Heart left ventricle (tissue), 16 donors: ENCODE measurements around the gene FAAH2. TPM values are rescaled to one million over a fixed set of nuclear protein-coding genes. Genes with fewer than 3 reads are reported as not detected.

ENCODE experiments used
- ATAC-seq, 4 donors: fragments of 200-7000 bp; cut with Tn5 transposase; one replicate each; pipeline ENCODE4 v1.9.1; 2020 to 2022; ENCODE audit warnings: moderate library complexity in 4 of 4, mild to moderate bottlenecking in 3 of 4, moderate number of reproducible peaks in 1 of 4
- DNase-seq, 5 donors: peaks; one replicate each; pipeline ENCODE4 v3.0.0-alpha.2; 2020
- H3K27ac ChIP-seq, 12 donors: fragments of 200-600 bp; sonication (generic) in 4 of 12; one replicate each; pipeline versions ENCODE4 v1.5.0 to v1.8.0; 2016 to 2022; ENCODE audit warnings: mild to moderate bottlenecking in 2 of 12
- H3K27me3 ChIP-seq, 9 donors: fragments of 200-600 bp; sonication (generic) in 2 of 9; one replicate each; pipeline versions ENCODE4 v1.5.1 to v1.8.0; 2016 to 2022; ENCODE audit warnings: mild to moderate bottlenecking in 3 of 9
- H3K36me3 ChIP-seq, 9 donors: fragments of 200-600 bp; sonication (generic) in 2 of 9; one replicate each; pipeline versions ENCODE4 v1.5.0 to v1.8.0; 2018 to 2022; ENCODE audit warnings: mild to moderate bottlenecking in 2 of 9
- H3K4me1 ChIP-seq, 12 donors: fragments of 200-600 bp; sonication (generic) in 4 of 12; one replicate each; pipeline versions ENCODE4 v1.5.0 to v1.8.0; 2016 to 2022; ENCODE audit warnings: mild to moderate bottlenecking in 3 of 12
- H3K4me3 ChIP-seq, 12 donors: fragments of 200-600 bp; sonication (generic) in 4 of 12; one replicate each; pipeline versions ENCODE4 v1.5.0 to v1.8.0; 2017 to 2022; ENCODE audit warnings: mild to moderate bottlenecking in 9 of 12, moderate library complexity in 4 of 12
- H3K9me3 ChIP-seq, 12 donors: fragments of 200-600 bp; sonication (generic) in 4 of 12; one replicate each; pipeline versions ENCODE4 v1.5.0 to v1.8.0; 2016 to 2022; ENCODE audit warnings: mild to moderate bottlenecking in 1 of 12
- POLR2A ChIP-seq, 2 donors: fragments of 450-650 bp; IDR thresholded peaks; one replicate each; pipeline ENCODE4 v1.6.1; 2017; ENCODE audit warnings: antibody characterized with exemption in 2 of 2, mild to moderate bottlenecking in 2 of 2, moderate library complexity in 2 of 2
- WGBS, 4 donors: extraction: QIAGEN DNeasy Blood & Tissue Kit in 2 of 4; methylation state at CpG; one replicate each; pipeline versions ENCODE4 v1.1.5 to v1.1.7; 2013 to 2018; 5-methylcytosine and 5-hydroxymethylcytosine counted together
- intact Hi-C, 10 donors: fragments of 100-400 bp; cut with DNase I; formaldehyde crosslinking; loops; one replicate each; pipeline versions ENCODE4 v1.11.1 to v1.14.2; 2022
- polyA plus RNA-seq, 2 donors: library from polyadenylated mRNA; stranded (reverse); fragments of 200-250 nt; gene quantifications; one replicate each; pipeline ENCODE4 v1.2.3, GENCODE V29; 2013
- total RNA-seq, 9 donors: library from RNA; depleted of rRNA in 2 of 9; stranded (reverse); fragments of >200 nt in 2 of 9; fragmentation: NEBNext Ultra II Directional in 3 of 9; extraction: Animal tissue kit (Norgen Biotek cat#: 25700) in 3 of 9; gene quantifications; one replicate each; pipeline versions ENCODE4 v1.1.0 to v1.2.4, GENCODE V29; 2016 to 2023
- TF ChIP-seq, protein P1 (sequence below), 12 donors: fragments of 200-600 bp; sonication (generic) in 4 of 12; IDR thresholded peaks; one replicate each; pipeline versions ENCODE4 v1.5.0 to v1.8.0; 2018 to 2022; ENCODE audit warnings: antibody characterized with exemption in 12 of 12, mild to moderate bottlenecking in 5 of 12
- donor health status: ischemic (EF 13 %, LVEDD 7.1; RV severe dilation, severe dysfunction).
- donor health status: healthy with polysubstance abuse.
- donor health status: DM: no; HTN: yes; CAD: no.
- donor health status: DM: no; HTN: no; CAD: no.
- donor health status: ischemic (EF 25% LVEDD 6.9; RV normal size, moderate dysfunction).
- donor health status: ischemic (EF 25% LVEDD 5.7; RV mildly dilated, moderate dysfunction).
- donor health status: healthy.
- donor health status: DM: yes; HTN: yes; CAD: no.
- donor health status: ischemic (EF 35%, LVEDD 5.7; RV mildly dilated, moderate dysfunction).
- donor health status: nonischemic (EF 11% LVEDD 7.7; RV severe dilation, severe dysfunction).
- donor health status: DM: yes; HTN: yes; CAD: no.
- donor health status: PGD.
- donor health status: ischemic (EF 29% LVEDD 5.4; RV normal size, mild dysfunction).
- donor health status: nonischemic (EF 23%, LVEDD 6.1; RV moderate dilation, normal function).

FAAH2 gene
- total and polyA plus RNA-seq, 11 donors: 0.10 to 1.6 (median 0.37) TPM; not detected in 4

GRCh38 chrX:57406149-57406548 lies 119.6 kb downstream of the FAAH2 start:
- Histone ChIP-seq H3K4me1 (no peaks in the 10 kb centered on the region), H3K9me3 (peaks cover 0 to 46% (median 14%) of the 10 kb centered on the region in 12 donors), H3K36me3 (no peaks in the 10 kb centered on the region), H3K27ac (no peak overlapping the region), H3K27me3 (no peaks in the 10 kb centered on the region), H3K4me3 (no peak overlapping the region)
- WGBS, 4 donors: 28 to 52% (median 40%) methylated on average over 5 of the region's 5 CpGs
- ATAC-seq: peak in 1 of 4 donors; percentile 38
- intact Hi-C loops: no loop called here
- DNase-seq: no peak
- TF ChIP-seq, protein P1, sequence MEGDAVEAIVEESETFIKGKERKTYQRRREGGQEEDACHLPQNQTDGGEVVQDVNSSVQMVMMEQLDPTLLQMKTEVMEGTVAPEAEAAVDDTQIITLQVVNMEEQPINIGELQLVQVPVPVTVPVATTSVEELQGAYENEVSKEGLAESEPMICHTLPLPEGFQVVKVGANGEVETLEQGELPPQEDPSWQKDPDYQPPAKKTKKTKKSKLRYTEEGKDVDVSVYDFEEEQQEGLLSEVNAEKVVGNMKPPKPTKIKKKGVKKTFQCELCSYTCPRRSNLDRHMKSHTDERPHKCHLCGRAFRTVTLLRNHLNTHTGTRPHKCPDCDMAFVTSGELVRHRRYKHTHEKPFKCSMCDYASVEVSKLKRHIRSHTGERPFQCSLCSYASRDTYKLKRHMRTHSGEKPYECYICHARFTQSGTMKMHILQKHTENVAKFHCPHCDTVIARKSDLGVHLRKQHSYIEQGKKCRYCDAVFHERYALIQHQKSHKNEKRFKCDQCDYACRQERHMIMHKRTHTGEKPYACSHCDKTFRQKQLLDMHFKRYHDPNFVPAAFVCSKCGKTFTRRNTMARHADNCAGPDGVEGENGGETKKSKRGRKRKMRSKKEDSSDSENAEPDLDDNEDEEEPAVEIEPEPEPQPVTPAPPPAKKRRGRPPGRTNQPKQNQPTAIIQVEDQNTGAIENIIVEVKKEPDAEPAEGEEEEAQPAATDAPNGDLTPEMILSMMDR (IDR thresholded peaks at IDR 0.05): no peak
- no peak for TF ChIP-seq POLR2A (IDR thresholded peaks at IDR 0.05)

GRCh38 chrX:57417827-57418226 lies 131.3 kb downstream of the FAAH2 start:
- H3K4me1 ChIP-seq: no peaks in the 10 kb centered on the region
- DNase-seq: no peak
- H3K27ac ChIP-seq: no peak overlapping the region
- peaks cover 0 to 13% (median 0%) of the 10 kb centered on the region in 12 donors for H3K9me3 ChIP-seq
- 44 to 77% (median 54%) methylated on average over 4 of the region's 4 CpGs for WGBS, 4 donors
- TF ChIP-seq, protein P1 (IDR thresholded peaks at IDR 0.05): no peak
- no peak for TF ChIP-seq POLR2A (IDR thresholded peaks at IDR 0.05)
- H3K36me3 ChIP-seq: no peaks in the 10 kb centered on the region
- H3K4me3 ChIP-seq: no peak overlapping the region
- no peaks in the 10 kb centered on the region for H3K27me3 ChIP-seq
- ATAC-seq: no peak
- intact Hi-C loops: no loop called here

DNA sequence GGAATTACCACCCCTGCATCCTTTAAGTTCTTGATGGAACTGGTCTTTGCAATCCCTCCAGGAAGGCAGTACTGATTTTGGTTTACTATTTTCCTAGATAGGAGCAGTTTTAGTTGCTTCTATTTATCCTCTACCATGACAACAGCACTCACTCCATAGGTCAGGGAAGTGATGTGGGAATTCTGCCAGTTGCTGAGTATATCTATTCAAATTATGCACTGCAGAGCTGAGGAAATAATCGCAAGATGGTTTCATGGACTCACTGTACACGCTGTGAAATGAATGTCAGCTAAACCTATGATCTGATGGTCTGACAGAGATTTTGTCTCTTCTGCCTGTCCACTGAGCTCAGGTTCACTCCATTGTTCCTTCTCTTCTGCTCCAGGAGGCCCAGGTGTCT lies 135.8 kb downstream of the FAAH2 start:
- ATAC-seq (no peak), DNase-seq (no peak)
- Histone ChIP-seq H3K36me3 (no peaks in the 10 kb centered on the region), H3K9me3 (no peaks in the 10 kb centered on the region), H3K4me1 (no peaks in the 10 kb centered on the region), H3K27ac (no peak overlapping the region), H3K4me3 (no peak overlapping the region), H3K27me3 (peaks cover 0 to 5% (median 0%) of the 10 kb centered on the region in 9 donors)
- intact Hi-C loops: no loop called here
- 33 to 72% (median 52%) methylated on average over 2 of the region's 2 CpGs for WGBS, 4 donors
- no peak for TF ChIP-seq POLR2A (IDR thresholded peaks at IDR 0.05)
- TF ChIP-seq, protein P1 (IDR thresholded peaks at IDR 0.05): no peak

GRCh38 chrX:57422790-57423189 lies 136.3 kb downstream of the FAAH2 start:
- 69 to 84% (median 76%) methylated on average over 2 of the region's 2 CpGs for WGBS, 4 donors
- ATAC-seq: no peak
- DNase-seq: no peak
- no peak for TF ChIP-seq POLR2A (IDR thresholded peaks at IDR 0.05)
- TF ChIP-seq, protein P1 (IDR thresholded peaks at IDR 0.05): no peak
- no peak overlapping the region for H3K27ac ChIP-seq
- no peaks in the 10 kb centered on the region for H3K9me3 ChIP-seq
- H3K27me3 ChIP-seq: peaks cover 0 to 5% (median 0%) of the 10 kb centered on the region in 9 donors
- H3K36me3 ChIP-seq: no peaks in the 10 kb centered on the region
- intact Hi-C loops: no loop called here
- no peak overlapping the region for H3K4me3 ChIP-seq
- H3K4me1 ChIP-seq: no peaks in the 10 kb centered on the region
